SH-SY5Y (cell line): ENCODE results near the gene PRPF4.

ENCODE experiments used
- GATA2 ChIP-seq: IDR thresholded peaks from 2 replicates; pipeline ENCODE4 v1.6.1; 2011; ENCODE audit warnings: mild to moderate bottlenecking, low read depth, low read length
- GATA3 ChIP-seq: IDR thresholded peaks from 2 replicates; pipeline ENCODE4 v1.6.1; 2011; ENCODE audit warnings: low read depth, mild to moderate bottlenecking, low read length, moderate library complexity

- TF ChIP-seq GATA3, result no peak
- no peak for TF ChIP-seq GATA2
Observed at GRCh38 chr9:113322671-113323070, 47.2 kb downstream of the PRPF4 start.
